ENCODE results near the gene MSH3.

The MSH3 gene

DNA sequence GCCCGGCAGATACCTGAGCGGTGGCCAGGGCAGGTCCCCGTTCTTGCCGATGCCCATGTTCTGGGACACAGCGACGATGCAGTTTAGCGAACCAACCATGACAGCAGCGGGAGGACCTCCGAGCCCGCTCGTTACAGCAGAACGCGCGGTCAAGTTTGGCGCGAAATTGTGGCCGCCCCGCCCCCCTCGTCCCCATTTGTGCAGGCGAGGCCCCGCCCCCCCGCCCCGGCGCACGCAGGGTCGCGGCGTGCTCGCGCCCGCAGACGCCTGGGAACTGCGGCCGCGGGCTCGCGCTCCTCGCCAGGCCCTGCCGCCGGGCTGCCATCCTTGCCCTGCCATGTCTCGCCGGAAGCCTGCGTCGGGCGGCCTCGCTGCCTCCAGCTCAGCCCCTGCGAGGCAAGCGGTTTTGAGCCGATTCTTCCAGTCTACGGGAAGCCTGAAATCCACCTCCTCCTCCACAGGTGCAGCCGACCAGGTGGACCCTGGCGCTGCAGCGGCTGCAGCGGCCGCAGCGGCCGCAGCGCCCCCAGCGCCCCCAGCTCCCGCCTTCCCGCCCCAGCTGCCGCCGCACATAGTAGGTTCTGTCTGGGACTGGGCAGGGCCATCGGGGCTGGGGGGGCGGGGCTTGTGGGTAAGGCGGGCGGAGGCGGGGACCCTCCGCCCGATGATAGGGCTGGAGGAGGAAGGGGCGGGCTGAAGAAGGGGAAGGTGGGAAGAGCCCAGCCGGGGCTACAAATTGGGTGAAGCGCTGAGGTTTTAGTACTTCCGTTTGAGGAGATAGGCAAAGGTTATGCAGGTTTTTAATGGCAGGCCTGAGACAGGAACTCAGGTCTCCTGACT lies at the start of gene MSH3, which contains the start of gene DHFR:
Gene MSH3 (plus strand): TSS at position 262 of the 840 bp plus-strand sequence. CDS start 76 bp downstream, at position 338.
Gene DHFR (minus strand): TSS at position 593 of the 840 bp plus-strand sequence. CDS start 494 bp downstream, at position 99.
- Histone ChIP-seq H3K9me3 (ENCODE audit: control insufficient read depth, insufficient read depth, low read depth, low read length) (no peaks in the 10 kb centered on the region), H3K27ac (ENCODE audit: extremely low read depth, low read depth, low read length) (peak within 1 kb of the TSS; percentile 97), H3K4me1 (ENCODE audit: control insufficient read depth, insufficient read depth, low read length) (peaks cover 6% of the 10 kb centered on the region; the same call in 1 of the 2 replicates), H3K4me3 (ENCODE audit: low read depth, low read length) (peak within 1 kb of the TSS; percentile 98), H3K36me3 (ENCODE audit: control insufficient read depth in 2 of 2, insufficient read depth in 1 of 2, low read length in 2 of 2) (peaks cover 29 to 34% of the 10 kb centered on the region in 2 experiments)
- POLR2A ChIA-PET, result interaction anchor here (0.6 to 2.4 kb wide), 8 partner anchors 10 to 247 kb away, joined by 3 to 14 read pairs (median 4); partner anchors contain the start of genes FAM151B and ZFYVE16
- CTCF ChIA-PET, result interaction anchor here (0.6 to 1.6 kb wide), 3 partner anchors 173 to 560 kb away, joined by 3 read pairs; no protein-coding TSS in a partner anchor
- TF ChIP-seq, protein P1, sequence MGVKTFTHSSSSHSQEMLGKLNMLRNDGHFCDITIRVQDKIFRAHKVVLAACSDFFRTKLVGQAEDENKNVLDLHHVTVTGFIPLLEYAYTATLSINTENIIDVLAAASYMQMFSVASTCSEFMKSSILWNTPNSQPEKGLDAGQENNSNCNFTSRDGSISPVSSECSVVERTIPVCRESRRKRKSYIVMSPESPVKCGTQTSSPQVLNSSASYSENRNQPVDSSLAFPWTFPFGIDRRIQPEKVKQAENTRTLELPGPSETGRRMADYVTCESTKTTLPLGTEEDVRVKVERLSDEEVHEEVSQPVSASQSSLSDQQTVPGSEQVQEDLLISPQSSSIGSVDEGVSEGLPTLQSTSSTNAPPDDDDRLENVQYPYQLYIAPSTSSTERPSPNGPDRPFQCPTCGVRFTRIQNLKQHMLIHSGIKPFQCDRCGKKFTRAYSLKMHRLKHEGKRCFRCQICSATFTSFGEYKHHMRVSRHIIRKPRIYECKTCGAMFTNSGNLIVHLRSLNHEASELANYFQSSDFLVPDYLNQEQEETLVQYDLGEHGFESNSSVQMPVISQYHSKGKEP (tag by site-specific recombination; IDR thresholded peaks at IDR 0.05), result peak; percentile 99
- TF ChIP-seq, protein P2, sequence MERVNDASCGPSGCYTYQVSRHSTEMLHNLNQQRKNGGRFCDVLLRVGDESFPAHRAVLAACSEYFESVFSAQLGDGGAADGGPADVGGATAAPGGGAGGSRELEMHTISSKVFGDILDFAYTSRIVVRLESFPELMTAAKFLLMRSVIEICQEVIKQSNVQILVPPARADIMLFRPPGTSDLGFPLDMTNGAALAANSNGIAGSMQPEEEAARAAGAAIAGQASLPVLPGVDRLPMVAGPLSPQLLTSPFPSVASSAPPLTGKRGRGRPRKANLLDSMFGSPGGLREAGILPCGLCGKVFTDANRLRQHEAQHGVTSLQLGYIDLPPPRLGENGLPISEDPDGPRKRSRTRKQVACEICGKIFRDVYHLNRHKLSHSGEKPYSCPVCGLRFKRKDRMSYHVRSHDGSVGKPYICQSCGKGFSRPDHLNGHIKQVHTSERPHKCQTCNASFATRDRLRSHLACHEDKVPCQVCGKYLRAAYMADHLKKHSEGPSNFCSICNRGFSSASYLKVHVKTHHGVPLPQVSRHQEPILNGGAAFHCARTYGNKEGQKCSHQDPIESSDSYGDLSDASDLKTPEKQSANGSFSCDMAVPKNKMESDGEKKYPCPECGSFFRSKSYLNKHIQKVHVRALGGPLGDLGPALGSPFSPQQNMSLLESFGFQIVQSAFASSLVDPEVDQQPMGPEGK (tag by site-specific recombination; IDR thresholded peaks at IDR 0.05), result peak; percentile 82
- TF ChIP-seq ZSCAN16 (tag by site-specific recombination; IDR thresholded peaks at IDR 0.05), result peak; percentile 89
- TF ChIP-seq ZNF768 (tag by site-specific recombination; IDR thresholded peaks at IDR 0.05), result no peak
- TF ChIP-seq, protein P3, sequence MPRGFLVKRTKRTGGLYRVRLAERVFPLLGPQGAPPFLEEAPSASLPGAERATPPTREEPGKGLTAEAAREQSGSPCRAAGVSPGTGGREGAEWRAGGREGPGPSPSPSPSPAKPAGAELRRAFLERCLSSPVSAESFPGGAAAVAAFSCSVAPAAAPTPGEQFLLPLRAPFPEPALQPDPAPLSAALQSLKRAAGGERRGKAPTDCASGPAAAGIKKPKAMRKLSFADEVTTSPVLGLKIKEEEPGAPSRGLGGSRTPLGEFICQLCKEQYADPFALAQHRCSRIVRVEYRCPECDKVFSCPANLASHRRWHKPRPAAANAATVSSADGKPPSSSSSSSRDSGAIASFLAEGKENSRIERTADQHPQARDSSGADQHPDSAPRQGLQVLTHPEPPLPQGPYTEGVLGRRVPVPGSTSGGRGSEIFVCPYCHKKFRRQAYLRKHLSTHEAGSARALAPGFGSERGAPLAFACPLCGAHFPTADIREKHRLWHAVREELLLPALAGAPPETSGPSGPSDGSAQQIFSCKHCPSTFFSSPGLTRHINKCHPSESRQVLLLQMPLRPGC (tag by site-specific recombination; IDR thresholded peaks at IDR 0.05), result 0 out of 2 replicates have a peak, but pooled peaks have one; percentile 51
- TF ChIP-seq GLIS2 (tag by site-specific recombination; IDR thresholded peaks at IDR 0.05), result 0 out of 2 replicates have a peak, but pooled peaks have one; percentile 8
- TF ChIP-seq MYNN (tag by site-specific recombination; IDR thresholded peaks at IDR 0.05; ENCODE audit: borderline replicate concordance), result no peak
- peak; percentile 91 for TF ChIP-seq ZNF660 (tag by site-specific recombination; IDR thresholded peaks at IDR 0.05)
- TF ChIP-seq ZNF677 (tag by site-specific recombination; IDR thresholded peaks at IDR 0.05), result no peak
- TF ChIP-seq ZNF600 (tag by site-specific recombination; IDR thresholded peaks at IDR 0.05), result peak; percentile 67
- TF ChIP-seq, protein P4, sequence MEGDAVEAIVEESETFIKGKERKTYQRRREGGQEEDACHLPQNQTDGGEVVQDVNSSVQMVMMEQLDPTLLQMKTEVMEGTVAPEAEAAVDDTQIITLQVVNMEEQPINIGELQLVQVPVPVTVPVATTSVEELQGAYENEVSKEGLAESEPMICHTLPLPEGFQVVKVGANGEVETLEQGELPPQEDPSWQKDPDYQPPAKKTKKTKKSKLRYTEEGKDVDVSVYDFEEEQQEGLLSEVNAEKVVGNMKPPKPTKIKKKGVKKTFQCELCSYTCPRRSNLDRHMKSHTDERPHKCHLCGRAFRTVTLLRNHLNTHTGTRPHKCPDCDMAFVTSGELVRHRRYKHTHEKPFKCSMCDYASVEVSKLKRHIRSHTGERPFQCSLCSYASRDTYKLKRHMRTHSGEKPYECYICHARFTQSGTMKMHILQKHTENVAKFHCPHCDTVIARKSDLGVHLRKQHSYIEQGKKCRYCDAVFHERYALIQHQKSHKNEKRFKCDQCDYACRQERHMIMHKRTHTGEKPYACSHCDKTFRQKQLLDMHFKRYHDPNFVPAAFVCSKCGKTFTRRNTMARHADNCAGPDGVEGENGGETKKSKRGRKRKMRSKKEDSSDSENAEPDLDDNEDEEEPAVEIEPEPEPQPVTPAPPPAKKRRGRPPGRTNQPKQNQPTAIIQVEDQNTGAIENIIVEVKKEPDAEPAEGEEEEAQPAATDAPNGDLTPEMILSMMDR (tag by site-specific recombination; IDR thresholded peaks at IDR 0.05), result peak; percentile 85
- no peak for TF ChIP-seq ZNF274 (IDR thresholded peaks at IDR 0.05; ENCODE audit: low read length)
- TF ChIP-seq ZNF274 (tag by site-specific recombination; IDR thresholded peaks at IDR 0.05; ENCODE audit: borderline replicate concordance), result no peak
- TF ChIP-seq, protein P5, sequence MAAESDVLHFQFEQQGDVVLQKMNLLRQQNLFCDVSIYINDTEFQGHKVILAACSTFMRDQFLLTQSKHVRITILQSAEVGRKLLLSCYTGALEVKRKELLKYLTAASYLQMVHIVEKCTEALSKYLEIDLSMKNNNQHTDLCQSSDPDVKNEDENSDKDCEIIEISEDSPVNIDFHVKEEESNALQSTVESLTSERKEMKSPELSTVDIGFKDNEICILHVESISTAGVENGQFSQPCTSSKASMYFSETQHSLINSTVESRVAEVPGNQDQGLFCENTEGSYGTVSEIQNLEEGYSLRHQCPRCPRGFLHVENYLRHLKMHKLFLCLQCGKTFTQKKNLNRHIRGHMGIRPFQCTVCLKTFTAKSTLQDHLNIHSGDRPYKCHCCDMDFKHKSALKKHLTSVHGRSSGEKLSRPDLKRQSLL (tag by site-specific recombination; IDR thresholded peaks at IDR 0.05), result peak; percentile 52; the same call in 1 of the 2 replicates
- peak; percentile 55; the same call in 1 of the 2 replicates for TF ChIP-seq ZNF629 (tag by site-specific recombination; IDR thresholded peaks at IDR 0.05)
- TF ChIP-seq ZNF184 (tag by site-specific recombination; IDR thresholded peaks at IDR 0.05), result peak; percentile 78
- TF ChIP-seq, protein P6, sequence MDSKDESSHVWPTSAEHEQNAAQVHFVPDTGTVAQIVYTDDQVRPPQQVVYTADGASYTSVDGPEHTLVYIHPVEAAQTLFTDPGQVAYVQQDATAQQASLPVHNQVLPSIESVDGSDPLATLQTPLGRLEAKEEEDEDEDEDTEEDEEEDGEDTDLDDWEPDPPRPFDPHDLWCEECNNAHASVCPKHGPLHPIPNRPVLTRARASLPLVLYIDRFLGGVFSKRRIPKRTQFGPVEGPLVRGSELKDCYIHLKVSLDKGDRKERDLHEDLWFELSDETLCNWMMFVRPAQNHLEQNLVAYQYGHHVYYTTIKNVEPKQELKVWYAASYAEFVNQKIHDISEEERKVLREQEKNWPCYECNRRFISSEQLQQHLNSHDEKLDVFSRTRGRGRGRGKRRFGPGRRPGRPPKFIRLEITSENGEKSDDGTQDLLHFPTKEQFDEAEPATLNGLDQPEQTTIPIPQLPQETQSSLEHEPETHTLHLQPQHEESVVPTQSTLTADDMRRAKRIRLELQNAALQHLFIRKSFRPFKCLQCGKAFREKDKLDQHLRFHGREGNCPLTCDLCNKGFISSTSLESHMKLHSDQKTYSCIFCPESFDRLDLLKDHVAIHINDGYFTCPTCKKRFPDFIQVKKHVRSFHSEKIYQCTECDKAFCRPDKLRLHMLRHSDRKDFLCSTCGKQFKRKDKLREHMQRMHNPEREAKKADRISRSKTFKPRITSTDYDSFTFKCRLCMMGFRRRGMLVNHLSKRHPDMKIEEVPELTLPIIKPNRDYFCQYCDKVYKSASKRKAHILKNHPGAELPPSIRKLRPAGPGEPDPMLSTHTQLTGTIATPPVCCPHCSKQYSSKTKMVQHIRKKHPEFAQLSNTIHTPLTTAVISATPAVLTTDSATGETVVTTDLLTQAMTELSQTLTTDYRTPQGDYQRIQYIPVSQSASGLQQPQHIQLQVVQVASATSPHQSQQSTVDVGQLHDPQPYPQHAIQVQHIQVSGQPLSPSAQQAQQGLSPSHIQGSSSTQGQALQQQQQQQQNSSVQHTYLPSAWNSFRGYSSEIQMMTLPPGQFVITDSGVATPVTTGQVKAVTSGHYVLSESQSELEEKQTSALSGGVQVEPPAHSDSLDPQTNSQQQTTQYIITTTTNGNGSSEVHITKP (tag by site-specific recombination; IDR thresholded peaks at IDR 0.05), result peak; percentile 57
- no peak for TF ChIP-seq ZNF24 (tag by site-specific recombination; IDR thresholded peaks at IDR 0.05)
- TF ChIP-seq OSR2 (tag by site-specific recombination; IDR thresholded peaks at IDR 0.05), result 0 out of 2 replicates have a peak, but pooled peaks have one; percentile 18

All from HEK293 (cell line).